Bronchial epithelial cell (primary cell): Measurements from ENCODE around the gene ECM1. TPM values are rescaled to one million over a fixed set of nuclear protein-coding genes. Genes with fewer than 3 reads are reported as not detected.

Experiments
- DNase-seq: peaks from one replicate; pipeline ENCODE4 v3.0.0-alpha.2; 2010; ENCODE audit warnings: low read depth
- FAIRE-seq: peaks from 2 replicates; lab custom pipeline; 2011; peaks lifted over from hg19 to GRCh38; lab: Jason Lieb, UNC
- H3K27me3 ChIP-seq: 2 replicates; pipeline ENCODE4 v1.5.1; 2011; ENCODE audit warnings: low read length; ENCODE audit not compliant: control insufficient read depth, insufficient read depth
- H3K36me3 ChIP-seq: 2 replicates; pipeline ENCODE4 v1.5.1; 2011; ENCODE audit warnings: low read length; ENCODE audit not compliant: control insufficient read depth, insufficient read depth
- H3K4me3 ChIP-seq: 2 replicates; pipeline ENCODE4 v1.5.1; 2011; ENCODE audit warnings: mild to moderate bottlenecking, low read depth, low read length, control low read depth
- total RNA-seq: library from RNA; depleted of rRNA; stranded (reverse); fragments of >200 nt; gene quantifications from 2 replicates; pipeline ENCODE4 v1.2.1, GENCODE V29; 2014
- TF ChIP-seq, protein P1 (sequence below): IDR thresholded peaks from 2 replicates; pipeline ENCODE4 v1.5.1; 2011; ENCODE audit warnings: mild to moderate bottlenecking, moderate library complexity, low read length, control low read depth, inconsistent platforms; ENCODE audit not compliant: insufficient read depth, severe bottlenecking

ECM1 gene
- total RNA-seq, 1 donor from 2014 or later: 5.8 TPM

DNA sequence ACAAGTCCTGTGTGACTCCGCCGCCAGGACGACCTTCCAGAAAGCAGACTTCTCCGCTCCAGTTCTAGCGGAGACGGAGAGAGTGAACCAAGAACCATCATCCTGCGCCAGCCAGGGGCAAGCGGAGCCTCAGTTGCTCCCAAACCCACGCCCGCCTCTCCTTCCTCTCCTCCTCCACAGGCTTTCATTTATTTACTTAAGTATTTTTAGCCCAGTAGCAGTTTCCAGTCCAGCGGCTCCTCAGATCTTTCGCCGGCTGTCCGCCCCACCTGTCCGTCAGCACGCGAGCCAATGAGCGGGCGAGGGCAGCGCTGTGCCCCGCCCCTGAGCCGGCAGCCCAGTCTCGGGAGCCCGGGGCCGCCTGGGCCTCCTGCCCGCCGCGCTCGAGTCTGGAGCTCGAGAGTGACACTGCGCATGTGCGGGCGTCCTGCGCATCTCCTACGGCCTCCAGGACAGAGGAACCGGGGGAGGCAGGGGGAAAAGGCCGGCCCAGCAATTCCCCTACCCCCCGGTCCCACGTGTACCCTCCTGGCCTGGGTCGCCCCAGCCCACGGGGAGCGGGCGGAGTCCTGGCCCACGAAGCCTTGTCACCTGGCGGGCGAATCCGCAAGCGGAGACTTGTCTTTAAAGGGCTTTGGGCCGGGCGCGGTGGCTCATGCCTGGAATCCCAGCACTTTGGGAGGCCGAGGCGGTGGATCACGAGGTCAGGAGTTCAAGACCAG is 7.6 kb downstream of the ECM1 start, which contains the start of gene FALEC:
TSS of gene FALEC (plus strand) at position 425 of the 722 bp plus-strand sequence.
- TF ChIP-seq, protein P1, sequence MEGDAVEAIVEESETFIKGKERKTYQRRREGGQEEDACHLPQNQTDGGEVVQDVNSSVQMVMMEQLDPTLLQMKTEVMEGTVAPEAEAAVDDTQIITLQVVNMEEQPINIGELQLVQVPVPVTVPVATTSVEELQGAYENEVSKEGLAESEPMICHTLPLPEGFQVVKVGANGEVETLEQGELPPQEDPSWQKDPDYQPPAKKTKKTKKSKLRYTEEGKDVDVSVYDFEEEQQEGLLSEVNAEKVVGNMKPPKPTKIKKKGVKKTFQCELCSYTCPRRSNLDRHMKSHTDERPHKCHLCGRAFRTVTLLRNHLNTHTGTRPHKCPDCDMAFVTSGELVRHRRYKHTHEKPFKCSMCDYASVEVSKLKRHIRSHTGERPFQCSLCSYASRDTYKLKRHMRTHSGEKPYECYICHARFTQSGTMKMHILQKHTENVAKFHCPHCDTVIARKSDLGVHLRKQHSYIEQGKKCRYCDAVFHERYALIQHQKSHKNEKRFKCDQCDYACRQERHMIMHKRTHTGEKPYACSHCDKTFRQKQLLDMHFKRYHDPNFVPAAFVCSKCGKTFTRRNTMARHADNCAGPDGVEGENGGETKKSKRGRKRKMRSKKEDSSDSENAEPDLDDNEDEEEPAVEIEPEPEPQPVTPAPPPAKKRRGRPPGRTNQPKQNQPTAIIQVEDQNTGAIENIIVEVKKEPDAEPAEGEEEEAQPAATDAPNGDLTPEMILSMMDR: no peak
- Histone ChIP-seq H3K4me3 (peak within 1 kb of the TSS; percentile 52), H3K36me3 (no peaks in the 10 kb centered on the region), H3K27me3 (no peaks in the 10 kb centered on the region)
- DNase-seq: peak; percentile 90
- no peak for FAIRE-seq

DNA sequence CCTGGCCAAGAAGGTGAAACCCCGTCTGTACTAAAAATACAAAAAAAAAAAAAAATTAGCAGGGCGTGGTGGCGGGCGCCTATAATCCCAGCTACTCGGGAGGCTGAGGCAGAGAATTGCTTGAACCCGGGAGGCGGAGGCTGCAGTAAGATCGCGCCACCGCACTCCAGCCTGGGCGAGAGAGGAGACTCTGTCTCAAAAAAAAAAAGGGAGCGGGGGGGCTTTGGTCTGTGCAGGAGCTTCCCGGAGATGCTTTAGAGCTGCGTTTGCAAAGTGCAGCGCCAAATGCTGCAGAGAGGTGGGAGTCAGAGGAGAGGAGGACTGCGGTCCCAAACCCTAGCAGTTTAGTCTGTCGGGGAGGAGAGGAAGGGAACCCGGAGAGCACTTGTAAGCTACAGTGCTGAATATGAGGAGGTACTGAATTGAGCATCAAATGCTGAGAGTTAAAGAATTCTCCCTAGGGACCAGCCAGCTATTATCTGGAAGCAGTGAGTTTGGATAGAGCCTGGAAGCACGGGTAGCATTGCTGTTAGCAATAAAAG is 8.2 kb downstream of the ECM1 start:
- no peak for FAIRE-seq
- TF ChIP-seq, protein P1: no peak

DNA sequence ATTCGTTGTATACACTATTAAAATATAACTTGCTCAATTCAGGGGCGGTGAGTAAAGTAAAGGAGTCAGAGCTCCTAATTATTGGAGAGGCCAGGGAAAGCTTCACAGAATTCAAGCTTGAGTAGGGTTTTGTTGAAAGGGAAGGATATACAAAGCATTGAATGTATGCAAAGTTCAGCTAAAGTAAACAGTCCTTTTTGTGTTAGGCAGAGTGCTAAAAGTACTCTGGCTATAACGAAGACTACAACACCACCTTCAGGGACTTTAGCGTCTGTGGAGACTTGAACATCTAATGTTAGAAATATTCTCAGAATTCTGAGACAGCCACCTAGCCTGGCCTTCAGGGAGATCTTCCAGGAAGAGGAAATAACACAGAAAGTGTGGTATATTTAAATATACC is 8.7 kb downstream of the ECM1 start:
- no peaks in the 10 kb centered on the region for H3K36me3 ChIP-seq
- TF ChIP-seq, protein P1: no peak
- peak; percentile 56 for DNase-seq
- no peaks in the 10 kb centered on the region for H3K27me3 ChIP-seq
- H3K4me3 ChIP-seq: no peak overlapping the region
- FAIRE-seq: no peak

More for the DNA sequence above, 8.2 kb downstream of the ECM1 start:
- no peaks in the 10 kb centered on the region for H3K36me3 ChIP-seq
- H3K27me3 ChIP-seq: no peaks in the 10 kb centered on the region
- no peak for DNase-seq
- peak overlapping the region; percentile 52 for H3K4me3 ChIP-seq

DNA sequence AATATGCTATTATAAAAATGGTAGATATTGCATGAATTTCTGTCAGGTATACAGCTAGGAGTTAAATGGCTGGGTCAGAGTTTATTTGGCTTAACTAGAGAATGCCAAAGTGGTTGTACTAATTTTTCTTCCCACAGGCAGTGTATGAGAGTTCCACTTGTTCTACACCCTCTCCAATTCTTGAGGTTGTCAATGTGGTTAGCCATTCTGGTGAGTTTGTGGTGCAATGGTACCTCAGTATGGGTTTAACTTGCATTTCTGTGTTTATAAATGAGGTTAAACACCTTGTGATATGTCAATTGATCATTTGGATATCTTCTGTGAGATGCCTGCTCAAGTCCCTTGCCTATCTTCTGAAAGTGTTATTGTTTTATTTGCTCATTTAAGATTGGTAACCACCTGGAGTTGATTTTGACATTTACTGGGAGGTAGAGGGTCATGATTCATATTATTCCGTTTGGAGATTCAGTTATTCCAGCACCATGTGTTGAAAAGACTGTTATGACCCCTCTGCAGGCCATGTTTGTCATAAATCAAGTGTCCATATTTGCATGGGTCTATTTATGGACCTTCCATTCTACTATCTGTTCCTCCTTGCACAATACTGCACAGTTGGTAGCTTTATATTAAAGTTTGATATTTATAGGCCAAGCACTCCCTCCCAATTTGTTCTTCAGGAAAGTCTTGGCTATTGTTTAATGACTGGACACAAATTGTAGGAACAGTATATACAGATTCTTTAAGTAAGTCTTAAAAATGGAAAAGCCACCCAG is 13.5 kb downstream of the ECM1 start:
- TF ChIP-seq, protein P1: no peak
- Histone ChIP-seq H3K4me3 (no peak overlapping the region), H3K36me3 (no peaks in the 10 kb centered on the region), H3K27me3 (no peaks in the 10 kb centered on the region)
- FAIRE-seq (no peak), DNase-seq (no peak)

DNA sequence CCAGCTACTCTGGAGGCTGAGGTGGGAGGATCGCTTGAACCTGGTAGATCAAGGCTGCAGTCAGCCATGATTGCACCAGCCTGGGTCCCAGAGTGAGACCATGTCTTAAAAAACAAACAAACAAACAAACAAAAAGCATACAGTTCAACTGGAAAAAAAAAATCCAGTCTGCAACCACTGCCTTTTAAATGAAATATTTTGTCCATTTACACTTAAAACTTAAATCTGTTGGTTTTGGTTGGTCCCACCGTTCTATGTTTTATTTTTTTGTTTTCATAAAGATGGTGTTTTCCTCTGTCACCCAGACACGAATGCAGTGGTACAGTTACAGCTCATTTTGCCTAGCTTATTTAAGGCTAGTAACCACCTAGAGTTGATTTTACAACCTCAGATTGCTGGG is 17.4 kb downstream of the ECM1 start:
- Histone ChIP-seq H3K27me3 (no peaks in the 10 kb centered on the region), H3K4me3 (no peak overlapping the region), H3K36me3 (no peaks in the 10 kb centered on the region)
- no peak for DNase-seq
- TF ChIP-seq, protein P1: no peak
- FAIRE-seq: no peak
